ENCODE data around the gene HYAL3.
A peak's percentile ranks its signal among the peaks of the same experiment; 100 is the strongest.
"Not testable (repeated sequence)": the region's sequence is repeated elsewhere in the genome, so short reads cannot be mapped to it uniquely, and the experiment has no call there.

HYAL3 gene

GRCh38 chr3:50271314-50271936 lies 27.8 kb downstream of the HYAL3 start:
- DNase-seq (ENCODE audit: low spot score): no peak
- FAIRE-seq: peak; percentile 30

DNA sequence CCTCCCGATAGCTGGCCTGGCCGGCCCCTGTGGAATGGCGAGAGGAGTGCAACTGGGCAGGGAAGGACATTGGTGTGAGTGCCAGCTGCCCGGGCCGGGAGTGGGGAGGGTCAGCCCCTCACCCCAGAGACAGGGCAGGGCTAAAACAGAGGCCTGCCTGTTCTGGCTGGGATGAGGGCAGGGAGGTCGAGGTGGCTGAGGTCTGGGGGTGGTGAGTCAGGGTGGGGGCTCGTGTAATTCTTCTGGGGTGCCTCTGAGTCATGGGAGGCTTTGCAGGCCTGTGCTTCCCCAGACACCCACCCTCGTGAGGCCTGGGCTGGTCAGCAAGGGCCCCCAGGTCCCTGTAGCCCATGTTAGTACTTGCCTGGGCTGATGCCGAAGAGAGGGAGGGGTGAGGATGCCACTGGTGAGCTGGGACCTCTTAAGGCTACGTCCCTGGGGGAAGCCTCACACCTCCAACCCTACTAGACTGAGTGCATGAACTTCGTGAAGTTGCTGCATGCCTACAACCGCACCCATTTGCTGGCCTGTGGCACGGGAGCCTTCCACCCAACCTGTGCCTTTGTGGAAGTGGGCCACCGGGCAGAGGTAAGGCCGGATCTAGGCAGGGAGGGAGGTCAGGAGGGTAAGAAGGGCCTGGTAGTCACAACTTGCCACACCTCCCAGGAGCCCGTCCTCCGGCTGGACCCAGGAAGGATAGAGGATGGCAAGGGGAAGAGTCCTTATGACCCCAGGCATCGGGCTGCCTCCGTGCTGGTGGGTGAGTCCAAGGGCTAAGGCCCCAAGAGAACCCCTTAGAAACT lies 28.6 kb downstream of the HYAL3 start:
- DNase-seq (ENCODE audit: low spot score): no peak
- no peak for FAIRE-seq

DNA sequence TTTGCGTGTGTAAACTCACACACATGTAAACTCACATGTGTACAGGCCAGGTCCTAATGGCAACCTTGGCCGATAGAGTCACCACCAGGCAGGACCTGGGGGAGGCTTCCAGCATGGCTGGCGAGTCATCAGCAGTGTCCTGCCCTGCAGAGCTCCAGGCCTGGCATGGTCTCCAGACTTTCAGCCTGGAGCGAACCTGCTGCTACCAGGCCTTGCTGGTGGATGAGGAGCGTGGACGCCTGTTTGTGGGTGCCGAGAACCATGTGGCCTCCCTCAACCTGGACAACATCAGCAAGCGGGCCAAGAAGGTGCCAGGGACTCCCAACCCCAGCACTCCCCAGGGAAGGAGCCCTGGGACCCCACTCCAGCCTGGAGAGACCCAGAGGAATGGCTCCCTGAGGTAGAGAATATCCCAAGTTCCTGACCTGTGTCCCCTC lies 29.2 kb downstream of the HYAL3 start:
- no peak for FAIRE-seq

GRCh38 chr3:50269460-50269859 lies 29.7 kb downstream of the HYAL3 start:
- no peak for FAIRE-seq

More for the DNA sequence above, 29.2 kb downstream of the HYAL3 start:
- DNase-seq (ENCODE audit: low spot score): peak; percentile 68

GRCh38 chr3:50268703-50269451 lies 30.3 kb downstream of the HYAL3 start, which contains the start of gene SEMA3B:
Gene SEMA3B, plus strand, starts transcription at chr3:50269147. Its CDS starts 94 bp downstream, at chr3:50269241.
- DNase-seq (ENCODE audit: low spot score): peak; percentile 72
- FAIRE-seq: peak; percentile 56

More at GRCh38 chr3:50269460-50269859, 29.7 kb downstream of the HYAL3 start:
- no peak for DNase-seq (ENCODE audit: low spot score)

- DNase-seq (ENCODE audit: low spot score) (no peak), FAIRE-seq (peak; percentile 52)
These were observed 30.9 kb downstream of the HYAL3 start for GRCh38 chr3:50268276-50268675.

DNA sequence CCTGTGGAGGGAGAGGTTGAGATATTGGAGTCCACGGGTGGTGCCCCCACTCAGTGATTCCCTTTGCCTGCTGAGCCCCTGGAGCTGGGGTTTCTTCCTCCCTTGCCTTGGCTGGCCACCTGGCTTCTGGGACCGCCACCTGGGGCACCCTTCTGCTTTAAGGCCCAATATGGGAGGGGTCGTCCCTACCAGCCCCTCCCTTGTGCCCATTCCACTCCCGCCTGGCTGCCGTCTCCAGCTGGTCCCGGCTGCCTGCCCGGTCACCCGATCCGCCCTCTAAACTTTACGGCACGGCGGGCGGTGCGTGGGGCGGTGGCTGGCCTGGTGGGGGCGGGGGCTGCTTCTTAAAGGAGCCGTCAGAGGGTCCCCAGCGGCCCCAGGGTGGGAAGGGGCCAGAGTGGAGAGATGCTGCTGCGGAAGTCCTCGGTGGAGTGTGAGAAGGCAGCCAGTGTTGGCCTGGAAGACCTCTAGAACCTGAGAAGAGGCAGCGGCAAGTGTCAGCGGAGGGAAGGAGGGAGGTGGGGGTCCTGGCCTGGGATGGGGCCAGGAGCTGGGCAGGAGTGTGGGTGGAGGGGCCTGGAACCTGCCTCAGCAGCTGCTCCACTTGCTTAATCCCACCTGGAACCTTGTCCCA lies 31.8 kb downstream of the HYAL3 start:
- DNase-seq (ENCODE audit: low spot score) (peak; percentile 66), FAIRE-seq (peak; percentile 84)

DNA sequence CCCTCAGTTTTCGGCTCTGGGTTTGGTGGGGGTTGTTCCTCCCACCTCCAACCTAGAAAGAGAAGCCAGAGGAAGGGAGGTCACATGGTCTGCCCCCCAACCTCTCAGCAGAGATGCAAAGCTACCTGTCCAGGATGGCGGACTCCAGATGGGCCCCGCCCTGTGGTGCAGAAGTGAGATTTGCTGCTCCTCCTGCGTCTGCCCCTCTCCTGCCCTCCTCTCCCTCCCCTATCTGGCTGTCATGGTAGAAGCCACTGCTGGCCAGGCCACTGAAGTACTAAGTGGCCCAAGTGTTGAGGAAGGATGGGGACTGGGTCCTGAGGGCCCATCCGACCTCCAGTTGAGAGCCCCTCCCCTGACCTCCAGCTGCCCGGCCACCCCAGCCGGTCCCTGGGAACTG lies 32.4 kb downstream of the HYAL3 start:
- no peak for DNase-seq (ENCODE audit: low spot score)
- FAIRE-seq: no peak

GRCh38 chr3:50266017-50266416 lies 33.2 kb downstream of the HYAL3 start:
- no peak for FAIRE-seq
- DNase-seq (ENCODE audit: low spot score): no peak

DNA sequence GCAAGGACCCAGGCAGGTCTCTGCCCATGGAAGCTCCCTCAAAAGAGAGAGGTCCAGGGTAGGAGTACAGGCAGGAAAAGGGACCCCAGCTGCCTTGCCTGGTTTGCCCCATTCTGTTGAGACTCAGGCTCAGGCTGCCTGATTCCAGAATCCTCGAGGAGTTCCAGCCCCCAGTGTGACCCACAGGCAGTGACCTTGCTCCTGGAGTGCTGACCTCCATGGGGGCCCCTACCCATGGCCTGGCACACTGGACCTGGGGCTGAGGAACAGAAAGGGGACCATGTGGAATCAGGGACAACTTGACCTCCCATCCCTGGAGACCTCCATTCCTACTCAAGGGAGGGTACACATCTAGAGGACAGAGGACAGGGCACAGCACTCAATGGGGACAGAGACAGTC lies 33.6 kb downstream of the HYAL3 start:
- DNase-seq (ENCODE audit: low spot score): no peak
- FAIRE-seq: no peak

DNA sequence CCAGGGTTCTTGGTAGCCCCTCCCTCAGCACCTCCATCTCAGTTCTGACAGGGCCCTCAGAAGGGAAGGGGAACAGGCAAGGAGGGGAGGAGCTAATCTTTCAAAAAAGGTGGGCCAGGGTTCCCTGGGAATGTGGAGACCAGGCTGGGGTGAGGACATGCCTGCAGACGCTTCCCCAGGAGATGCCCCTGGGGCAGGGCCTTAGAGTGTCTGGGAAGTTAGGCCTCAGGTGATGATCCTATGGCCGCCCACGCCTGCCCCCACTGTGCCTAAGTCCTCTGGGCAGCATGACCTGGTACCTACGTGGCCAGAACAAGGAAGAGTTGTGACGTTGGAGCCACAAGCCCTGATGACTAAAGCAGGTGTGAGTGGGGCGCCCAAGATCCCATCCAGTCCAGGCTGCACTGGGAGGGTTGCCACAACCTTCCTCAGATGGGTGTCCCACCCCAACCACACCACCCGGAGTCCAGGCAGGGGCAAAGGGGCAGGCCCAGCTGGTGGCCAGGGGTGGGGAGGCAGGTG lies 34.2 kb downstream of the HYAL3 start:
- FAIRE-seq (peak; percentile 83), DNase-seq (ENCODE audit: low spot score) (no peak)

- FAIRE-seq (peak; percentile 67), DNase-seq (ENCODE audit: low spot score) (peak; percentile 96)
These were observed 34.7 kb downstream of the HYAL3 start for GRCh38 chr3:50264383-50264963.

GRCh38 chr3:50263478-50264382 lies 35.5 kb downstream of the HYAL3 start:
- FAIRE-seq (no peak), DNase-seq (ENCODE audit: low spot score) (no peak)

DNA sequence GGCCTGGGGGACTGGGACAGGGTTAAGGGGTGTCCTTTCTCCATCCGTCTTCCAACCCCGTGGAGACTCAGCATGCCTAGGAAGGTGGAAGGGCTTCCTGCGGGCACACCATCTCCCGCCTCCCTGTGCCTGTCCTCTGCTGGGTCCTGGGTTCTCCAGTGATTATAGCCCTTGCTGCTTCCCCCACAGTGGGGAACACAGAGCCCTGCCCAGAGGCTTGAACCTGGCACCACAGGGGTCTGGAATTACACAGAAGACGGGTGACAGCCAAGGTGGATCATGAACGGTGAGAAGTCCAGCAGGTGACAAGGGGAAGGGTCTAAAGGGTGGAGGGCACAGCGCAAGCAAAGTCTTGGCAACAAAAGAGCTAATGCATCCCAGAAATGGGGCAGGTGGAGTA lies 36.4 kb downstream of the HYAL3 start:
- FAIRE-seq: no peak

GRCh38 chr3:50262200-50262599 lies 37.0 kb downstream of the HYAL3 start:
- not testable (repeated sequence) for FAIRE-seq; DNase-seq (ENCODE audit: low spot score)

More for the DNA sequence above, 36.4 kb downstream of the HYAL3 start:
- DNase-seq (ENCODE audit: low spot score): no peak

DNA sequence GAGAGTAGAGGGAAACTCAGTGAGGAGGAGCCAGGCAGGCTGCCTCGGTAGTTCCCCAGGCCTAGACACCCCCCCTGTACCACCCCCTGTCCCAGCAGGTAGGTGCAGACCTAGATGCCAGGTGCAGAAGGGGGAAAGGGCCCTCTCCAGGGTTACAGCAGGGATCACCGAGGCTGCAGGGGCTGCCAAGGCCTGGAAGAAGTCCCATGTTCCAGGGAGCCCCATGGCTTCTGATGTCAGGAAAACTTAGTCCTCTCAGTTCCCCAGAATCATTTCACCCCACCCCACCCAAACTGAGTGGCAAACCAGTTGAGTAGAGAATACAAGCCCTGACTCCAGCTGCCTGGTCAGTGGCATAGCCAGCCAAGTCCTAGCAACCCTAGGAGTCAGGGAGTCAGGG lies 37.7 kb downstream of the HYAL3 start:
- FAIRE-seq (no peak), DNase-seq (ENCODE audit: low spot score) (no peak)

DNA sequence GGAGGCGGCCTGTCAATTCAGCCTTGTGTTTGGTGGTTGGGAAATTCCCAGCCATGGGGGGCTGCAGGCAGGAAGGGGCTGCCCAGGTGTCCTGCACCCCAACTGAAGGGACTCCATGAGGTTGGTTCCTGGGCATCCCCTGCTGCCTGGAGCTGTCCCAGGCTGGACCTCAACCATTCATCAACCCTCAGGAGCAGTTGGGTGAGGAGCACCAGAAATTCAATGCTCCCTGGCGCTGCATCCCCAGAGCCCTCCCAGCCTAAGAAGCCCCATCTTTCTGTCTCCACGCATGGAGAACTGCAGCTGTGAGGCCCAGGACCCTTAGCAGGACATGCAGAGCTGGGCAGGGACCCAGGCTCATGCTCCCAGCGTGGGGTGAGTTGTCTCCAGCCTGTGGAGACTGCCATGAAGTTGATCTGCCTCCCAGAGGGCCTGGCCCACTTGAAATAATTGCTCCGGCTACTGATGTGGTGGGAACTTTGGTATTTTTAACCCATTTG lies 38.2 kb downstream of the HYAL3 start:
- FAIRE-seq (no peak), DNase-seq (ENCODE audit: low spot score) (no peak)

GRCh38 chr3:50260027-50260941 lies 38.9 kb downstream of the HYAL3 start:
- FAIRE-seq: peak; percentile 98
- peak; percentile 95 for DNase-seq (ENCODE audit: low spot score)

All from urothelium cell line (cell line).